Measurements from ENCODE around the gene DCLK1.

DCLK1 gene

GRCh38 chr13:35814605-35815011 lies 316.6 kb downstream of the DCLK1 start:
- DNase-seq = no peak

DNA sequence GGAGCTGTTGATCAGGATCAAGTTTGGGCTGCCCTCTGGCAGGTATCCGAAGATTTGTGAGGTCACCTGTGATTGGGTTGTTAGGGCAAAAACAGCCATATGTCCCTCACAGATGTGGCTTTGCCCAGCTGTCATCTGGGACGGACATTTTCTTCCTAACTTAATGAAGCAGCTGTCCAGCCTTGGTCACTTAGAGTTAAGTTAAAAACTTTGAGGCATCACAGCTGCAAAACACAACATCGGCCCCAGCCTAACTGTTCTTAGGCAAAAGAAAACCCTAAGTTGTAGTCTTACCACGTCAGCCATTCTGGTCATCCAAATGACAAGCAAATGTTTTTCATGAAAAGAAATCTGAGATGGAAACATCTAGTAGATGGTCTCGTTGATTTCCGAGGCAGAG lies 318.4 kb downstream of the DCLK1 start:
- no peak for DNase-seq

- no peak for DNase-seq
Measured at GRCh38 chr13:35810321-35810720, 320.9 kb downstream of the DCLK1 start.

DNA sequence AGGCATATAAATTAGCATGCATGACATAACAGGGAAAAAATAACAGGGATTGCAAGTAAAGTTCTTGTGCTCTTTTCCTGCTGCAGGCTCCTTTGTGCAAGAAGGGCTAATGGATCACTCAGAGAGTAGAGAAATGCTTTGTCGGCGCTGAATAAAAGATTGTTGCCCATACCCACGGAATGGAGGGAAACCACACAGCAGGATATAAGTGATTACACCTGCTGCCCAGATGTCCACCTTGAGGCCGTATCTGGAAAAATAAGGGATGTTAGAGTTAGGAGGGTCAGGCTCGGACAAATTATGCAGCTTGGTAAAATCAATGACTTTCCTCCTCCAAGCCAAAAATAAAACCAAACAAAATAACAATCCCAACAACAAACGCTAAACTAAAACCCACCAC lies 322.3 kb downstream of the DCLK1 start:
- DNase-seq = no peak

- DNase-seq = no peak
Measured at GRCh38 chr13:35804901-35805300, 326.3 kb downstream of the DCLK1 start.

DNA sequence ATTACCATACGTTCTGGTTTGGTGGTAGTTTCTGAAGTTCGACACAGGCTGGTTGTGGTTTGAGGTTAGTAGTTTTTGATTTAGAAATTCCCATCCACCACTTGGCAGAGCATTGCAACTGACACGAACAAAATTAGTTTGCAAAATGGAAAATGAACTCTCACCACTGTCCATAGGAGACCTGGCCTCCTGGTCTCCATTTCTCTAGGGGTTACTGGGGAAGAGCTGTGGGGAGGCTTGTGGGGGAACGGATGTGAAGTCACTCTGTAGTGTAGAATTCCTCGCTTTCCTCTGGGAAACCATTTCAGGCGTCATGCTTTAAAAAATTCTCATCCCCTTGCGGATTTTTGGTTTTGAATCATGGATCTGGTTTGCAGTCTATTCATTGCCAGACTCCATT lies 333.2 kb downstream of the DCLK1 start:
- DNase-seq = no peak

- no peak for DNase-seq
Measured at GRCh38 chr13:35797244-35797643, 333.9 kb downstream of the DCLK1 start.

DNA sequence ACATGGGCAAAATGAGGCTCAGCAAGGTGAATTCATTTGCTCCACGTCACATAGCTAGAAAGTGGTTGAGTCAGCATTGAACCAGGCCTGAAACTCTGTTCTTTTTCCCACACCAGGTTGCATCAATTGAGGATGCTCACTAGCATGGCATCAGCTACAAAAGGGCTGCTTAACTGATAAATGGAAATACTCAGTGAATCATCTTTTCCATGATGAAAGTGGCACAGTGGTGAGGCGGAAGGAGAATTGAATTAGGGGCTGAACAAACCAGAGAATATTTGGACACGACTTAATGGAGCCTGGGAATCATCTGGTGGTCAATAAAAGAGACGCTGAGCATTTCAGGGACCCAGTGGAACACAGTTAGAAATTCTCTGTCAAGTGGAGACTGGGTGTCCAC lies 334.6 kb downstream of the DCLK1 start:
- DNase-seq = no peak

DNA sequence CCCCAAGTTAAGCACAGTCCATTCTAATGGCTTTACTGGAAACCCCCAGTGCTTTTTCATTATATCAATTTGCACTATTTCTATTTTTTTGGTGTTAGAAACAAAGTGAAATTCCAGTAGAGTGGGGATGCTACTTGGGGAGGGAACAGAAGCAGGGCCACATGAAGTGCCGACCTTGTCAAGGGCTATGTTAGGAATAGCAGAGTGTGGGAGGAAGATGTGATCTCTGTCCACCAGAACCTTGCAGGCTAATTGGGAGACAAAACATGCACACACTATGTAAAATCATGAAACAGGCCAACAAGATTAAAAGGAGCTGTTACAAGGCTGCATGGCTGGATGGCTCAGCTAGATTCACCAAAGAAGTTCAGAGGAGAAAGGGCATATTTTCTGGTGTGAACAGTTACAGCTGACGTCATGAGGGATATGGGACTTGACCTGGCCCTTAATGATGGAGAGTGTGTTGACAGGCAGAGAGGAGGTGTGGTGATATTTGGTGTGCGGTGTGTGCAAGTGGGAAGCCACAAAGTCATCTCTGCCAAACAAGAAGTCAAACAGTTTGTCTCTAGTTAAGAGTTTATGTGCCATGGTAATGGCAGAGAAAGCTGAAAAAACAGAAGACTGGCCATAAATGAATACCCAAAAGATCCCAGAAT lies 336.3 kb downstream of the DCLK1 start:
- no peak for DNase-seq

GRCh38 chr13:35793823-35794222 lies 337.4 kb downstream of the DCLK1 start:
- no peak for DNase-seq

DNA sequence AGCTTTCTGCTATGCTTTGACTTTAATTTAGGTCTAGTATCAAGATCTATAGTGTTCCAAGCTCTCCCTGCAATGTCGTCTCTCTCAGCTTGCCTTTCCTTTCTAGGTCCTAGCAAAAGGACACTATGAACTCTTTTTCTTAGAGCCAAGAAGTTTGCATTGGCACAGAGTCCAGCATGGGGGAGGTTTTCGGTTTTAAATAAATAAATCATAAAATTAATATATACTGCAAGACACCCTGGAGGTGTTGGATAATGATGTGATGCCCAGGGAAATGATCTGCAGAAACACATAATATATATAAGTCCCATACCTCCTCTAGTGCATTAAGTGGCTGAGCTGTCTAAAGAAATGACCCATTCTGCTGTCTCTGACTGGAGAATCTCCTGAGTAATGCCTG lies 338.3 kb downstream of the DCLK1 start:
- DNase-seq = no peak

DNA sequence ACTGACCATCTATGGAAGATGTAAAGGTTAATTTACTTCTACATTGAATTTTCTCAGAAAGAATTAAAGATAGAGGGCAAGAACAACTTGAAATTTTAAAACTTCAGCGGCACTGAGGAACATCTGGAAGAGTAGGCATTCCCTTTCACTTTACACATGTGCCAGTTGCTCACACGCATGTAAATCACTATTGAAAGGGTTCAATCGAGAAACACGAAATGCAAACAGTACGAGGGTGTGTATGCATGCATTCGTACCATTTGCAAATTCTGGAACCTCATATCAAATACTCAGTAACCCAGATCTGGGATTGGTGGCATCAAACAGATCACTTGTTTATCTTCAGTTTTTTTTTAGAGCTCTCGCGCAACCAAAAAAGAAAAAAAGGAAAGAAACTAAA lies 339.2 kb downstream of the DCLK1 start:
- DNase-seq = no peak

- no peak for DNase-seq
Measured at GRCh38 chr13:35791184-35791851, 339.9 kb downstream of the DCLK1 start.

- no peak for DNase-seq
Measured at GRCh38 chr13:35789335-35790165, 341.6 kb downstream of the DCLK1 start.

GRCh38 chr13:35787937-35788336 lies 343.2 kb downstream of the DCLK1 start:
- no peak for DNase-seq

GRCh38 chr13:35785576-35786303 lies 345.4 kb downstream of the DCLK1 start:
- no peak for DNase-seq

GRCh38 chr13:35784286-35784951 lies 346.8 kb downstream of the DCLK1 start:
- DNase-seq = no peak

GRCh38 chr13:35782793-35783192 lies 348.4 kb downstream of the DCLK1 start:
- DNase-seq = no peak

- no peak for DNase-seq
Measured at GRCh38 chr13:35781036-35782000, 349.9 kb downstream of the DCLK1 start.

- DNase-seq = no peak
Measured at GRCh38 chr13:35780613-35781012, 350.6 kb downstream of the DCLK1 start.

DNA sequence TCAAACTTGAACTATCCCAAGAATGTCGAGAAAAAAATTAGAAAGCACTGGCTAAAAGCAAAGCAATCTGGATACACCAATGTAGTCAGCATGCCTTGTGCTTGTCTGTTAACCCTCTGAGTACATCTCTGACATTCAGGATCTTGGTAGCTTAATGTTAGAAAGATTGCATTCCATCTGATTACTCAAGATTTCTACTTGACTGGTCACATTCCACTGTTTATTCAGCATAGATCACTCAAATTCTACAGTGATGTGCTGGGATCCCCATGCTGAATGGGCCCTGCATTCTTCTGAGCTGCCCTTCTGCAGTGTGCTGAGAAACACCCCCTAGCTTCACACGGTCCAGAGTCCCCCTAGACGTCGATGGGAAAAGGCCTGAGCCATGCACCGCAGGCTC lies 359.3 kb downstream of the DCLK1 start:
- no peak for DNase-seq

All from activated effector memory CD4-positive, alpha-beta T cell treated with anti-CD3 and anti-CD28 coated beads, Interleukin-2, amount 50 U/mL, for 16 hours (primary cell).